C1 segment of cervical spinal cord (tissue), 14 donors: ENCODE data around the gene KDM3B.
"Not testable (repeated sequence)": the region's sequence is repeated elsewhere in the genome, so short reads cannot be mapped to it uniquely, and the experiment has no call there.

Experiments
- DNase-seq, 14 donors: peaks; one replicate each; lab custom pipeline; 2025; lab: John Stamatoyannopoulos, UW

KDM3B gene

DNA sequence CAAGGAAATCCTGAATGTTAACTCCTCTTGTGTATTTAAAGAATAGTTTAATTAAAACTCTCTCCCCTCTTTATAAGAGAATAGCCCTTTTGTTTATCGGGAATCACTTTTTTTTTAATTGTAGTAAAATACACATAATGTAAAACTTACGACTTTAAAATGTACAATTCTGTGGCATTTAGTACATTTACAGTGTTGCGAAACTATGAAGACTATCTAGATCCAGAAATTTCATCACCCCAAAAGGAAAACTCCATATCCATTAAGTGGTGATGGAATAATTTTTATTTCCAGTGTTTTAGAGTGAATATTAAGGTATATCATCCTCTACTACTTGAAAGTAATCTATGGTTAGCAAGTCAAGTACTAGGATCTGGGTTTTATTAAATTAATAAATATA lies 36.8 kb downstream of the KDM3B start:
- no peak for DNase-seq

DNA sequence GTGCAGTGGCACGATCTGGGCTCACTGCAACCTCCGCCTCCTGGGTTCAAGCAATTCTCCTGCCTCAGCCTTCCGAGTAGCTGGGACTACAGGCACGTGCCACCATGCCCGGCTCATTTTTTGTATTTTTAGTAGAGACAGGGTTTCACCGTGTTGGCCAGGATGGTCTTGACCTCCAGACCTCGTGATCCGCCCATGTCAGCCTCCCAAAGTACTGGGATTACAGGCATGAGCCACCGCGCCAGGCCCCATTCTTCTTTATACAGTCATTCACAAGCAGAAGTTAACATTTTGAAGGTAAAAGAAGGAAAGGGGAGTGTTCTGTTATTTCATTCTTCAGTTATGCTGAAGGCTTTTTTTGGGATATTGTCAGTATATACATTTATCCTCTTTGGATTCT lies 37.4 kb downstream of the KDM3B start:
- not testable (repeated sequence) for DNase-seq

DNA sequence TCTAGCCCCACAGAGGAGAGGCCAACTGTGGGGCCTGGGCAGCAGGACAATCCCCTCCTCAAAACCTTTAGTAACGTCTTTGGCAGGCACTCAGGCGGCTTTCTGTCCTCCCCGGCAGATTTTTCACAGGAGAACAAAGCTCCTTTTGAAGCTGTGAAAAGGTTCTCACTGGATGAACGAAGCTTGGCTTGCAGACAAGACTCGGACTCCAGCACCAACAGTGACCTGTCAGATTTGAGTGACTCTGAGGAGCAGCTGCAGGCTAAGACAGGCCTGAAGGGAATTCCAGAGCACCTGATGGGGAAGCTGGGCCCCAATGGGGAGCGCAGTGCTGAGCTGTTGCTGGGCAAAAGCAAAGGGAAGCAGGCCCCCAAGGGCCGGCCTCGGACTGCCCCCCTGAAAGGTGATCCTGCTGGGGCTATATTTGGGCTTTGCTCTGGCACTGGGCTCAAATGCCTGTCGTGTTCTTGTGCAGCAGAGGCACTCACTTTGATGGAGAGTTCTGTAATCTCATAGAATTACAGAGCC lies 39.4 kb downstream of the KDM3B start:
- DNase-seq = peak in 13 of 14 donors; percentile 8 to 81 (median 58)

DNA sequence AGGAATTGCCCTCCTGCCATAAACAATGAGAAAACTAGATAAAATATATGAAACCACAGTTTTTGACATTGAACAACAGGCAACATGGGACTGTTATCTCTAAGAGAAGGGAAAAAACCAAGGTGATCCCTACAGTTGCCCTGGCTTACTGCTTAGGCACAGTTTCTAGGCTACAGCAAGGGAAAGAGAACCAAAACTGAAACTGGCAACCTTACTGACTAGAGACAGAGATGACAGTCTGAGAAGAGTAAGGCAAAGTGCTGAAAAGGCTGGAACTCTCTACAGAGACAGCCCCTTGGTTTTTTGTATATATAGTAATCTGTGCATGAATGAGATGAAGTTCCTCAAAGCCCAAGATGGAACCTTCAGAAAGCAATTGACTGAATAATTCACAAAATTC lies 50.2 kb downstream of the KDM3B start:
- no peak for DNase-seq

DNA sequence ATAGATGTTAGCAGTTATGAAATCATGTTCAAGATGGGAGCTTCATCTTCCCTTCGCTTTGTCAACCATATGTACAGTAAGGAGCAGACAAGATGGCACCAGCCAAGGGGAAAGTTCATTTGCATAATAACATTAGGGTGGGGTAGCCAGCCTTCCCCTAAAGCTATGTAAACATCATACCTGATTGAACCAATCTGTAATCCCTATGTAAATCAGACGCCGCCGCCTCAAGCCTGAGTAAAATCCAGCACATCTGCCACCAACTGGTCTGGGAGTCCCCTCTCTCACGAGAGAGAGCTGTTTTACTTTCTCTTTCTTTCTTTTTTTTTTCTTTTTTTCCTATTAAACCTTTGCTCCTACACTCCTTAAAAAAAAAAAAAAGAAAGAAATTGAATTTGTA lies 55.5 kb downstream of the KDM3B start:
- no peak for DNase-seq

DNA sequence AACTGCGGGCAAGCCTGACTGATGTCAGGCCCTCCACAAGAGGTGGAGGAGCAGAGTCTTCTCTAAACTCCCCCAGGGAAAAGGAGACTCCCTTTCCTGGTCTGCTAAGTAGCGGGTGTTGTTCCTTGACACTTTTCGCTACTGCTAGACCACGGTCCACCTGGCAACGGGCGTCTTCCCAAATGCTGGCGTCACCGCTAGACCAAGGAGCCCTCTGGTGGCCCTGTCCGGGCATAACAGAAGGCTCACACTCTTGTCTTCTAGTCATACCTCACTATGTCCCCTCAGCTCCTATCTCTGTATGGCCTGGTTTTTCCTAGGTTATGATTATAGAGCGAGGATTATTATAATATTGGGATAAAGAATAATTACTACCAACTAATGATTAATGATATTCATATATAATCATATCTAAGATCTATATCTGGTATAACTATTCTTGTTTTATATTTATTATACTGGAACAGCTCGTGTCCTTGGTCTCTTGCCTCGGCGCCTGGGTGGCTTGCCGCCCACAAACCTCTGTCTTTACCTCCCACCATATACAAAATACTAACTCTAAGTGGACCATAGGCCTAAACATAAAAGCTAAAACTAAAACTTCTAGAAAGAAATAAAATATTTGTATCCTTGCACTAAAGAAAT lies 58.6 kb downstream of the KDM3B start:
- peak in 6 of 14 donors; percentile 1 to 44 (median 16) for DNase-seq

DNA sequence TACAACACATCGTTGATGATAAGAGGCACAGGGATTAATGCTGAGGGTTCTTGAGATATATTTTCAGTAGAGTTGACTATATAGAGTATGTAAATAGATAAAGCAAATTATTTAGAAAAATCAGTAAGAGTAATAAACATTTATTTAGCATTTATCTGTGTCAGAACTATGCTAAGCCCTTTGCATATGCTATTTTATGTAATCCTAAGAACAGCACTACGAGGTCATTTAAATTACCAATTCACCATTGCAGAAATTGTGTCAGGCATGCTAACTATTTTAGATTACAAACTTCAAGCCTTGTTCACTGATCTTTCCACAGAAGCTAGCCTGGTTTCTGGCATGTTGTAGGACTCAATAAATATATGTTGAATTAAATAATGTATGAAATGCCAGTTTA lies 66.0 kb downstream of the KDM3B start:
- no peak for DNase-seq

DNA sequence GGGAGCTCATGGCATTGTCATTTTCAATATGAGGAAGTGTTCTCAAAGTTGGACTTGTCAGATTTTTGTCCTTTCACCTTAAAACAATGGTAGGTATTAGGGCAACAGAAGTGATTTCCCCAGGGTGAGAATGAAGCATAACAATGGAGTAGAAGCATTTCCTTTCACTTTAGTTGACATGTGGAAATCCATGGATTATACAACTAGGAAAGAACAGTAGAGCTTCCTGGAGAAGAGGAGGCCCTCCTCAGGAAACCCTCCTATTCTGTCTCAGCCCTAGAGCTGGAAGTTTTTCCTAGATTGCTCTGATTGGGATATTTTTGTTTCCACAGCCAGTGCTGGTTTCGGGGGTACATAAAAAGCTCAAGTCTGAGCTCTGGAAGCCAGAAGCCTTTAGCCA lies 72.6 kb downstream of the KDM3B start:
- no peak for DNase-seq

DNA sequence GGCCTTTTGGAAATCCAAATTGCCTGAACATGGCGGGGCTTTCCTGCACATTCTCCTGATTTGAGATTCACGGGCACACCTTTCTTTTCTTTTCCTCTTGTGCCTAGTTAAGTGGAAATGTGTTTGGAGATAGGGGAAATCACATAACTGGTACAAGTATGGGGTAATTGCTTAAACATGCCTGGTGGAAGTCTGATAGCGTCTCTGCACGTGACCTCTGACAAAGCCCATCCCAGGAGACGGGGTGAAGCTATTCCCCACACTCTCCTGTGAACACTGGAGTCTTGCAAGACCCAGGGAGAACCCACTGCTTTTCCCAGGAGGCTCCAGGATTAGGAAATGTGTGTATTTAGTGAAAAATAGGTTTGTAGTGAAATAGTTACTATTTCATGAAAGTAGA lies 83.5 kb downstream of the KDM3B start:
- no peak for DNase-seq

DNA sequence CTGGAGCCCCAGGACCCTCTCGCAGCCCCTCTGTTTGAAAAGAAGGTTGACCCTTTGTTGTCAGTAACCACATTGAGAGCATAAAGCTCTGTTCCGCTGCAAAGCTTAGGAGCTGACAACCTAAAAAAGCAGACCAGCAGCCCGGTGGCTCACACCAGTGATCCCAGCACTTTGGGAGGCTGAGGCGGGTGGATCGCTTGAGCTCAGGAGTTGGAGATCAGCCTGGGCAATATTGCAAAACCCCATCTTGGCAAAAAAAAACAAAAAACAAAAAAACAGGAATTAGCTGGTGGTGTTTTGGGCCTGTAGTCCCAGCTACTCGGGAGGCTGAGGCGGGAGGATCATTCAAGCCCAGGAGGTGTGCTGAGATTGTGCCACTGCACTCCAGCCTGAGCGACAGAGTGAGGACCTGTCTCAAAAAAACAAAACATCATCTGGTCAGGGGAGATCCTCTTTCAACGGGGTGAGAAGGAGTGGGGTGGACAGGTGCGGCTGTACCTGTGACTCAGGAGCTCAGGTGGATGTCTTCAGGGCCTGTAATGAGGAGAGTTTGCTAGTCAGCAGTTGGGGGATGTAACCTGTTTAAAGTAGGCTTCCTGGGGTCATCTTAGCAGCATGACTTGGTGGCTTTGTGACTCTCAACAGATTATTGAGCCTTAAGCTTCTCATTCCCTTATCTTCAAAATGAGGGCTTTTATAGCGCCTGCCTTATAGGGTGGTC lies 85.7 kb downstream of the KDM3B start:
- DNase-seq = no peak

DNA sequence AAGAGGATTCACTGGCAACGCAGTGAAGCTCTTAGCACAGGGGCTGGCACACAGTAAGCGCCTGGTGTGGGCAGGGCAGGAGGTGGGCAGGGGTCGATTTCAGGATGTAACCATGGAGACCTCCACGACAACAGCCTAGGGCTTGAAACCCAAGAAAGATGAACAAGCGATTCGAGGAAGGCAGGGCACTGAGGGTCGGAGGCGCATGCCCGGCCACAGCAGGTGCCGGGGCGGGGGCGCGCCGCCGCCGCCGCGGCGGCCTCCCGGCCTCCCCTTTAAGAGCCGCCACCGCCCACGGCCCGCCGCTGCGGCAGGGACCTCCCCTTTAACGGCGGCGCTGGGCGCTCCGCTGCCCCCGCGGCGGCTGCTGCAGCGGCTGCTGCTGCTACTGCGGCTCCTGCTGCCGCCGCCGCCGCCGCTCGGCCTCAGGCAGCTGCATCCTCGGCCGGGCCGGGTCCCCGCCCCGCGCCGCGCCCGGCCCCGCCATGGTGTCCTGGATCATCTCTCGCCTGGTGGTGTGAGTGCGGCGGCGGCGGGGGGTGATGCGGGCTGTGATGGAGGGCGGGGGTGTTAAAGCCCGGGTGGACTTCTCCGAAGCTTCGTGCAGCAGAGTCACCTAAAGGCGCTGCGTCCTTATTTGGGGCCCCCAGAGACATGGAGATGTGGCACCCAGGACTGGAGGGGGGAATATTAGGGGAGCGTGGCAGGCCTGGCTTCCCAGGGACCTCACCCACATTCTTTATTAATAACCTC lies 86.4 kb downstream of the KDM3B start, which contains the start of gene REEP2:
Gene REEP2 (plus strand): TSS at position 334 of the 753 bp plus-strand sequence. CDS start 152 bp downstream, at position 486.
- peak in 3 of 14 donors; percentile 28 to 69 (median 60) for DNase-seq

DNA sequence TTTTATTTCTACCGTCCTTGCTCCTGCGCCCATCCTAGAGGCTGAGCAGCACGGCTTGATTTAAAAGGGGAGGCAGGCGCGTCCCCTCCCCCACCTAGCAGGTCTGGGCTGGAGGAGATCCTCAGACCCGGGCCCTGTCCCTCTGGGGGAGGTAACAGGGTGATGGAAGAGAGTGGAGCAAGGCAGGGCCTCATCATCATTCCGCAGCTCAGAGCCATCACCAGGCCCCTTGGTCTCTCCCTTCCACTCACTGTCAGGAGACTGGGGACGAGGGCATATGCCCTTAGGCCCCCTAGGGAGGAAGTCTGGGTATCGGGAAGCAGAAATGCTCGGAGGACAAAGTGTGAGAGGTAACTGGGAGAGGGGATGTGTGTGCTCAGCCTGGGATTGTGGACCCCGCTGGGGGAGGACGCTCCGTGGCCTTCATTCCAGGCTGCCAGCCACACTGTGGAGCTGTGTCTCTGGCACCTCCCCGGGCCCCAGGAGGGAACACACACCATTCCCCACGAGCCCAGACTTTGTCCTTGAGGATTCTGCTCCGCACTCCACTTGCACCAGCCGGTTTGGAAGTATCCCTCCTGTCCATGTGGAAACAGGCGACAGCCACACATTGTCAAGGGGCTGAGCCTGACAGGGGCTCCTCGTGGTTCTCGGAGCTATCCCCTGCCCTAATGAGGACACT lies 87.1 kb downstream of the KDM3B start:
- peak in 2 of 14 donors; percentile 27 to 55 for DNase-seq

DNA sequence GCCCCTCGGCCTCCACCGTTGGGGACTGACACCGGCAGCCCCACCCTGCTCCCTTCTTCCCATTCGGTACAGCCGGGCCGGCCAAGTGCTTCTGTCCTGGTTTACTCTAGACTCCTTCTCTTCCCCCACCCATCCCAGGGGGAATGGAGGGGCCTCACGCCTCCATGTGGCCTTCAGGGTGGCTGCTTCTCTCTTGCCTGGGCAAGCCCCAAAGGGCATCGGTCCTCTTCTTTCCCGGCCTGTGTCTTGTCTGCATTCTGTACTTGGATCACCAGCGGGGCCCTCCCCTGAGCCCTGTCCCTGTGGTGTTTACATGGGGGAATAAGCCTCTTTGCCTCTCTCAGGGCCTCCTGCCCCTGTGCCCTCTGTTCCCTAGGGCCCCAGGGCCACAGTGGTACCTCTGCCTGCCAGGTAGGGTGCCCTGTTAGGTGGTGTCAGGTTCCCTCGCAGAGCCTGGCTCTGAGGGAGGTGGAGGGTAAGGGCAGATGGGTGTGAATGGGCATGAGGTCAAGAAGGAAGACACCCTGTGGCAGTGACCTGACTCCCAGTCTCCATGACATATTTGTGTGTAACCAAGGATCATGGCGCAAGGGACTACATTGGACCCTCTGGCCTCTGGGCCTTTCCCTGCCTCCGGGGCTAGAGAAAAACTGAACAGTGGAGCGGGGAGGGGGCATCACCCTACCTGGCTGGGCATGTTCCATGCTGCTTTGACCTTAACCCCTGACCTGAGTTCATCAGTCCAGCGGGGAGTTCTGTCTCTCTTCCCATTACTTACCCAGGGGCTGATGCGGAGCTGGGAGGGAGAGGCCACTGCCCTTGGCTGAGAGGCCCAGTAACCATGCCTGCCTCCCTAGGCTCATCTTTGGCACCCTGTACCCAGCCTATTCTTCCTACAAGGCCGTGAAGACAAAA lies 87.9 kb downstream of the KDM3B start:
- DNase-seq = peak in 1 of 14 donors; percentile 27

DNA sequence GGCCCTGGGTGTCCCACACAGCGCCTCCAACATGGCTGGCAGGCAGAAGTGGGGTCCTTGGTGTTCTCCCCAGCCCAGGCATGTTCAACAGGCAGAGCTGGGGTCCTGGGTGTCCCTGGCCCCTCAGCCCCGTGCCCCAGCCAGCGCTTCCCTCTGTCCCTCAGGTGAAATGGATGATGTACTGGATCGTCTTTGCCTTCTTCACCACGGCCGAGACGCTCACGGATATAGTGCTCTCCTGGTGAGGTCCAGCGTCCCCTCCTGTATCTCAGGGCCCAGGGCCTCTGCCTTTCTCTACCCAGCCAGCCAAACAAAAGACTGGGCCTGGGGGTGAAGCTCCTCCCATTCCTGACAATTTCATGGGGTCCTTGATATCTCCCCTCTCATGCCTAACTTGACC lies 88.7 kb downstream of the KDM3B start:
- no peak for DNase-seq

DNA sequence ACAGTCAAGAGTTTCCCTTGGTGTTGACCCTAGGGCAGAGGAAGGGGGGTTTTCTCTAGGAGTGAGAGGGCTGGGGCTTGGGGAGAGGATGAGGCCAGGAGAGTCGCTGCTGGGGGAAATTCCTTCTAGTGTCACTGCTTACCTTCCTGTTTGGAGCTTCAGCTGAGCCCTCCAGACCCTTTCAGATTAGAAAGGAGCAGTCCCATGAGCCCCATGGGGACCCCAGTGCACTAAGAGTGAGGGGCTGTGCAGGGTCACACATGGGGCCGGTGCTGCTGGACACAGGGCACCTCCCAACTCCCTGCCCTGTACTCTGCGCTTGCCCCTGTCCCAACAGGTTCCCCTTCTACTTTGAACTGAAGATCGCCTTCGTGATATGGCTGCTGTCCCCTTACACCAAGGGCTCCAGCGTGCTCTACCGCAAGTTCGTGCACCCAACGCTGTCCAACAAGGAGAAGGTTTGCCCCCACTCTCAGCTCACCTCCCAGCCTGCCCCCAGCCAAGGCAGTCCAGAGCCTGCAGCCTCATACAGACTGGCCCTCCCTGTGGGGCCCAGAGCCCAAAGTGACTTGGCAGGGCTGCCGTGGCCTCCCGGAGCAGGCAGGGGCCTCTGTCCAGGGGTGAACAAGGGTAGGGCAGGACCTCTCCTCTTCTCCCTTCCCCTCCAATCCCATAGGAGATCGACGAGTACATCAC lies 91.7 kb downstream of the KDM3B start:
- no peak for DNase-seq

DNA sequence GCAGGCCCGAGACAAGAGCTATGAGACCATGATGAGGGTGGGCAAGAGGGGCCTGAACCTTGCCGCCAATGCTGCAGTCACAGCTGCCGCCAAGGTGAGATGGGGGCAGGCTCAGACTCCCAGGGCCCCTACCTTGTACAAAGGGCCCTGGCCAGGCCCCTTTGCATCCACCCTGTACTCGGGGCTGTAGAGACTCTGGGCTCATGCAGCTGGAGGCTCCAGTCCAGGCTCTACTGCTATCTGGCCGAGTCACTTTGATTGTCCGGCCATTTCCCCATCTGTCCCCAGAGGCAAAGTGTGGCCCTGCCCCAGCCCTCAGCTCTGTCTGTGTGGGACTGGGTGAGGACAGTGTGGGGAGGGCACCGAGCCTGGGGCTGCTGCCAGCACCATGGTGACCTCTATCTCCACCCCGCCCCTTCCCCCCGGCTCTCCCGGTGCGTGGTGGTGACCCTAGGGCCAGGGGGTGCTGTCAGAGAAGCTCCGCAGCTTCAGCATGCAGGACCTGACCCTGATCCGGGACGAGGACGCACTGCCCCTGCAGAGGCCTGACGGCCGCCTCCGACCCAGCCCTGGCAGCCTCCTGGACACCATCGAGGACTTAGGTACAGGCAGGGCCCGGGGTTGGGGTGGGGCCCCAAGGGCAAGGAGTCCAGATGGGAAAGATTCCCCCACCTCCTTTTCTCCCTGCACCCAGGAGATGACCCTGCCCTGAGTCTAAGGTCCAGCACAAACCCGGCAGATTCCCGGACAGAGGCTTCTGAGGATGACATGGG lies 92.5 kb downstream of the KDM3B start:
- no peak for DNase-seq

DNA sequence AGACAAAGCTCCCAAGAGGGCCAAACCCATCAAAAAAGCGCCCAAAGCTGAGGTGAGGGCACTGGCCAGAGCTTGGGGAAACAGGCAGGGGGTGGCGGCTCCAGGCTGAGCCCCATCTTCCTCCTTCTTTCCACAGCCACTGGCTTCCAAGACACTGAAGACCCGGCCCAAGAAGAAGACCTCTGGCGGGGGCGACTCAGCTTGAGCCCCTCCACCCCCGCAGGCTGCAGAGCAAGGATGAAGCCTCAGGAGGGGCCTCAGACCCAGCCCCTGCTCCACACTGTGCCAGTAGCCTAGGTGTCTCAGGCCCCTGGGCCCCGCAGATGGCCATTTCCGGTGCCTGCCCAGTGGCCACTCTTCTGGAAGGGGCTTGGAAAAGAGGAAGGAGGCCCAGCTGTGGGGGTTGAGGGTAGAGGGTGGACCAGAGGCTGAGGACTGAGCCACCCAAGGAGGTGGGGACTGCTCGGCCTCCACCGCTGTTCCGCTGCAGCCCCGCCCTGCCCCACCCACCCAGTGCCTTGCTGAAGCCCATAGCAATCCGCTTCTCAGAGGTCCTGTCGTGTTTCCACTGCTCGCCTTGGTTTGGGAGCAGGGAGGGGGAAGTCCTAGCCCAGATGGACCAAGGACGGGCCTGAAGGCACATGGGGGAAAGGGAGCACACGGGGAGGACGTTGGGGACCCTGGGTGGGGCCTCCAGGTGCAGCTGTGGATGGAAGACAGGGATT lies 93.2 kb downstream of the KDM3B start:
- DNase-seq = no peak

DNA sequence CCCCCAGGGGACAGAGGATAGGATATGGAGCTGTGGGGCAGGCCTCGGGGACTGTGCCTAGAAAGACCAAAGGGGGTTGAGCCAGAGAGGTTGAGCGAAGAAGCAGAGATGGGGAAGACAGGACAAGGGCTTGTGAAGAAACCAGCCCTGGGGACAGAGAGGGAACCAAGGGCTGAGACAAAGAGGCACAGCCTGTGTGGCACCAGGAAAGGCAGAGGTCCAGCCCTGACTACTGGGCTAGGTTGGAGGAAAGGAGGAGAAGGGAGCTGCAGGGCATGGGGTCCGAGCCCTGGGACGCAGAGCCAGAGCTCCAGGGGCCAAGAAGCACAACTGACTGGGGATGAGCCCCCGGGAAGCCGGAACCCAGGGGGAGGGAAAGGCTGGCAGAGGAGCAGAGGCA lies 95.6 kb downstream of the KDM3B start:
- DNase-seq = no peak
